ENCODE results near the gene MAP2K5. TPM values are rescaled to one million over a fixed set of nuclear protein-coding genes. Genes with fewer than 3 reads are reported as not detected.

Gene MAP2K5
- total RNA-seq, 1 experiment from 2014 or later: 13.9 TPM

GRCh38 chr15:67794832-67795574 lies 252.5 kb downstream of the MAP2K5 start:
- H3K27ac ChIP-seq: no peak overlapping the region
- no peak for DNase-seq
- peaks cover 13% of the 10 kb centered on the region; the same call in 1 of the 2 replicates for H3K9me3 ChIP-seq (replicated peaks)
- no peaks in the 10 kb centered on the region; the same call in 1 of the 2 replicates for H3K36me3 ChIP-seq
- H3K4me3 ChIP-seq: no peak overlapping the region
- H3K4me1 ChIP-seq: no peaks in the 10 kb centered on the region
- no peaks in the 10 kb centered on the region for H3K27me3 ChIP-seq

GRCh38 chr15:67796196-67797127 lies 254.0 kb downstream of the MAP2K5 start:
- H3K27me3 ChIP-seq: no peaks in the 10 kb centered on the region
- H3K36me3 ChIP-seq: no peaks in the 10 kb centered on the region; the same call in 1 of the 2 replicates
- no peaks in the 10 kb centered on the region for H3K4me1 ChIP-seq
- no peak overlapping the region for H3K4me3 ChIP-seq
- H3K27ac ChIP-seq: no peak overlapping the region
- H3K9me3 ChIP-seq (replicated peaks): peaks cover 13% of the 10 kb centered on the region; the same call in 1 of the 2 replicates
- peak in 1 of 2 experiments; percentile 45 for DNase-seq

DNA sequence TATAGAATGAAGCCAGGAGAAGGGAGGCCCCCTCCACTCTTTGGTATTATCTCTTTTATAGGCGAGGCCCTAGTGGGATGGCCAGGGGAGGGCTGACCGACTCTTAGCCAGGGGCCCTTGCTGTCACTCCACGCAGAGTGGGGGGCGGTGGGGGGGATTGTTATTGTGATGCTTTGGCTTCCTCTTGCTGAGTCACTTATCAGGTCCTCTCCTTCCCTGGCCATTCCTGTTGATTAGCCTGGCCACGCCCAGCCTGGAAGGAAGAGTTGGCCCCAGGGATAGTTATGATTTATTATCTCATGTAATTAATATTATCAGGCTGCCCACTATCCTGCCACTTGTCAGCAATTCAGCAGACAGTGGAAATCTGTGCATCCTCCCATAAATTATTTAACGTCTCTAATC lies 257.3 kb downstream of the MAP2K5 start:
- peaks cover 11% of the 10 kb centered on the region; the same call in 1 of the 2 replicates for H3K4me1 ChIP-seq
- H3K4me3 ChIP-seq: no peak overlapping the region
- H3K27me3 ChIP-seq: no peaks in the 10 kb centered on the region
- peaks cover 13% of the 10 kb centered on the region; the same call in 1 of the 2 replicates for H3K9me3 ChIP-seq (replicated peaks)
- no peaks in the 10 kb centered on the region; the same call in 1 of the 2 replicates for H3K36me3 ChIP-seq
- no peak for DNase-seq
- H3K27ac ChIP-seq: no peak overlapping the region

- Histone ChIP-seq H3K27ac (no peak overlapping the region), H3K27me3 (no peaks in the 10 kb centered on the region), H3K4me1 (peaks cover 13% of the 10 kb centered on the region; the same call in 1 of the 2 replicates), H3K9me3 (replicated peaks) (peaks cover under 1% of the 10 kb centered on the region; the same call in 1 of the 2 replicates), H3K4me3 (no peak overlapping the region), H3K36me3 (no peaks in the 10 kb centered on the region)
- no peak for DNase-seq
Measured at GRCh38 chr15:67801142-67801541, 258.6 kb downstream of the MAP2K5 start.

GRCh38 chr15:67801926-67802914 lies 259.7 kb downstream of the MAP2K5 start:
- Histone ChIP-seq H3K36me3 (no peaks in the 10 kb centered on the region), H3K9me3 (replicated peaks) (no peaks in the 10 kb centered on the region), H3K27me3 (no peaks in the 10 kb centered on the region), H3K27ac (no peak overlapping the region), H3K4me1 (peaks cover 13% of the 10 kb centered on the region; the same call in 1 of the 2 replicates), H3K4me3 (no peak overlapping the region)
- DNase-seq: no peak

GRCh38 chr15:67803299-67803698 lies 260.8 kb downstream of the MAP2K5 start:
- H3K4me1 ChIP-seq: peaks cover 13% of the 10 kb centered on the region; the same call in 1 of the 2 replicates
- no peaks in the 10 kb centered on the region for H3K27me3 ChIP-seq
- H3K9me3 ChIP-seq (replicated peaks): no peaks in the 10 kb centered on the region
- no peak for DNase-seq
- no peak overlapping the region for H3K4me3 ChIP-seq
- H3K27ac ChIP-seq: no peak overlapping the region
- no peaks in the 10 kb centered on the region for H3K36me3 ChIP-seq

DNA sequence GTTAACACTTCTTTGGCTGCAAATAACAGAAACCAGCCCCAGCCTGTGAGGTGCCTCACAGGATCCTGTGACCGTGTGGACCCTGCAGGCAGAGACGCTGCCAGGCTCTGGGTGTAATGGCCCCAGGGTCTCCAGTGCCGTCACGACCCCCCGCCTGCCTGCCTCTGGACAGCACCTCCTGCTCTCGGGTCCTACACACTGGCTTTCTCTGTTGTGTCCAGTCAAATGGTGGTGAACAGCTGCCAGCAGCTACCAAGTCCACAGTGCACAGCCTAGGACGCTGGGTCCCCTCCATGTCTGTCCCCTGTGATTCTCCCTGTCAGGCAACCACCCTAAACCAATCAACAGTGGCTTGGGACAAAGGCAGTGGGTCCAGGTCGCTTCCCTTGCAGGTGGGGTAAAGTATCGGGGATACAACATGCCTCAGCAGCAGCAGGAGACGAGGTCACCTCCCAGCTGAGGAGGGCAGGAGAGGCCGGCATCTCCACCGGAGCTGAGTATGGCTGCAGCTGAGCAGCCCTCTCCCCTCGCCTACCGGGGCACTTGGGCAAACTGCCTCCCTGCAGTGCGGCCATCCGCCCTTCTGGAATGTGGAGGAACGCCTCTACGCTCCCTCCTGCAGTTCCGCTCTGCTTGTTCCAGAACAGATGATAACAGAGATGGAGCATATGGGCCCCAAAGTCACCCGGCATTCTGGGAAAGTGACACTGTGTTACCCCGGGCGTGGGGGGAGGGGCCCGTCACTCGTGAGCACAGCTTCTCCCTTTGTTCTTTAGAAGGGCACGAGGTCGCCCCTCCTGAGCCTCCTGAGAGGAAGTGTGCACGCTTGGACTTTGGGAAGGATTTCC lies 261.7 kb downstream of the MAP2K5 start:
- DNase-seq: peak; percentile 38 to 40
- Histone ChIP-seq H3K4me3 (peak overlapping the region; percentile 7; the same call in 1 of the 2 replicates), H3K4me1 (peaks cover 13% of the 10 kb centered on the region; the same call in 1 of the 2 replicates)

GRCh38 chr15:67805008-67805665 lies 262.6 kb downstream of the MAP2K5 start:
- Histone ChIP-seq H3K27ac (no peak overlapping the region), H3K36me3 (no peaks in the 10 kb centered on the region), H3K9me3 (replicated peaks) (no peaks in the 10 kb centered on the region), H3K27me3 (no peaks in the 10 kb centered on the region), H3K4me3 (no peak overlapping the region), H3K4me1 (peaks cover 13% of the 10 kb centered on the region; the same call in 1 of the 2 replicates)
- no peak for DNase-seq

More for the DNA sequence above, 261.7 kb downstream of the MAP2K5 start:
- H3K27ac ChIP-seq: no peak overlapping the region
- no peaks in the 10 kb centered on the region for H3K9me3 ChIP-seq (replicated peaks)
- H3K27me3 ChIP-seq: no peaks in the 10 kb centered on the region
- H3K36me3 ChIP-seq: no peaks in the 10 kb centered on the region

- H3K27me3 ChIP-seq: no peaks in the 10 kb centered on the region
- H3K36me3 ChIP-seq: no peaks in the 10 kb centered on the region
- DNase-seq: no peak
- H3K4me3 ChIP-seq: no peak overlapping the region
- no peak overlapping the region for H3K27ac ChIP-seq
- no peaks in the 10 kb centered on the region for H3K9me3 ChIP-seq (replicated peaks)
- H3K4me1 ChIP-seq: peaks cover 13% of the 10 kb centered on the region; the same call in 1 of the 2 replicates
Measured at GRCh38 chr15:67805666-67806516, 263.4 kb downstream of the MAP2K5 start.

- Histone ChIP-seq H3K4me3 (no peak overlapping the region), H3K27me3 (no peaks in the 10 kb centered on the region), H3K9me3 (replicated peaks) (no peaks in the 10 kb centered on the region), H3K27ac (no peak overlapping the region), H3K36me3 (no peaks in the 10 kb centered on the region), H3K4me1 (peaks cover 13% of the 10 kb centered on the region; the same call in 1 of the 2 replicates)
- DNase-seq: no peak
Measured at GRCh38 chr15:67806536-67806935, 264.0 kb downstream of the MAP2K5 start.

DNA sequence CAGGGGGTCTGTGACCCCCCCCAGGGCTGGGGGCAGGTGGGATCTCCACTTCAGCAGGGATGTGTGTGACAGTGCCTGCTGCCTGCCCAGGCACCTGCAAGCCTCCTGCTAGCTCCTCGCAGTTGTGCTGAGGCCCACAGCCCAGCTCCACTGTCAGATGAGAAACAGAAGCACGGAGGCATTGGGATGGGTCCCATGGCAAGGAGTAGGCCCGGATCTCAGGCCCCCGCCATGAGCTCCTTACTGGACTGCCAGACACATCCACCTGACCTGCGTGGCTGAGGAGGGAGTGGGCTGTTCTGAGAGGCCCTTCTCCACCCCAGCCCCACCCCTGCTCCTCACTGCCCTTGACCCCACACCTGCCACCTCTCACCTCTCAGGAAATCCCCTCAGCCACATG lies 264.6 kb downstream of the MAP2K5 start:
- Histone ChIP-seq H3K9me3 (replicated peaks) (no peaks in the 10 kb centered on the region), H3K27ac (no peak overlapping the region), H3K27me3 (no peaks in the 10 kb centered on the region), H3K36me3 (no peaks in the 10 kb centered on the region), H3K4me1 (peaks cover 13% of the 10 kb centered on the region; the same call in 1 of the 2 replicates), H3K4me3 (no peak overlapping the region)
- no peak for DNase-seq

DNA sequence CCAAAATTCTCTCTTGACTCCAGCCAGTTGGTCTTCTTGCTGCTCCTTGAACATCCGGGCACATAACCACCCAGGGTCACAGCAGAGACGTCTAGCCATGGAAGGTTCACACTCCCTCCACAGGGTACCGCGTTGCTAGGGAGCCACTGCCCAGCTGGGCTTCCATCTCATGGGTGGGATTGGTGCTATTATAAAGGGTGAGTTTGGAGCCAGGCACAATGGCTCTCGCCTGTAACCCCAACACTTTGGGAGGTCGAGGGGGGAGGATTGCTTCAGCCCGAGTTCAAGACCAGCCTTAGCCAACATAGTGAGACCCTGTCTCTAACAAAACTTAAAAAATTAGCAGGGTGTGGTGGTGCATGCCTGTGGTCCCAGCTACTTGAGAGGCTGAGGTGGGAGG lies 265.3 kb downstream of the MAP2K5 start:
- Histone ChIP-seq H3K4me1 (peaks cover 13% of the 10 kb centered on the region; the same call in 1 of the 2 replicates), H3K27ac (no peak overlapping the region), H3K27me3 (no peaks in the 10 kb centered on the region), H3K36me3 (no peaks in the 10 kb centered on the region), H3K4me3 (no peak overlapping the region), H3K9me3 (replicated peaks) (no peaks in the 10 kb centered on the region)
- no peak for DNase-seq
